Fibroblast of lung (primary cell): Measurements from ENCODE around the gene KBTBD13. TPM values are rescaled to one million over a fixed set of nuclear protein-coding genes. Genes with fewer than 3 reads are reported as not detected.
A peak's percentile ranks its signal among the peaks of the same experiment; 100 is the strongest.

Experiments used
- DNase-seq, 2 donors: peaks; one replicate each; pipeline versions ENCODE4 v3.0.0 to v3.0.0-alpha.2; 2010; ENCODE audit warnings: low read depth in 2 of 2
- H2AFZ ChIP-seq: 2 replicates; pipeline ENCODE4 v1.5.1; 2012; ENCODE audit warnings: low read length, control low read depth, inconsistent platforms
- H3K27ac ChIP-seq: 2 replicates; pipeline ENCODE4 v1.5.1; 2011; ENCODE audit warnings: low read length, control low read depth; ENCODE audit not compliant: insufficient read depth
- H3K27me3 ChIP-seq: 2 replicates; pipeline ENCODE4 v1.5.1; 2011; ENCODE audit warnings: mild to moderate bottlenecking, low read length; ENCODE audit not compliant: control insufficient read depth, insufficient read depth
- H3K36me3 ChIP-seq: 2 replicates; pipeline ENCODE4 v1.5.1; 2011; ENCODE audit warnings: low read length; ENCODE audit not compliant: control insufficient read depth, insufficient read depth
- H3K4me1 ChIP-seq: 2 replicates; pipeline ENCODE4 v1.5.1; 2011; ENCODE audit warnings: low read length; ENCODE audit not compliant: control insufficient read depth, insufficient read depth; ENCODE audit errors: extremely low read depth
- H3K4me2 ChIP-seq: 2 replicates; pipeline ENCODE4 v1.5.1; 2011; ENCODE audit warnings: low read length, control low read depth; ENCODE audit not compliant: insufficient read depth; ENCODE audit errors: extremely low read depth
- H3K4me3 ChIP-seq, 4 experiments: fragments of 200-600 bp in 1 of 4; sonication (generic) in 1 of 4; replicated peaks in 1 of 4; 2 replicates each; pipeline ENCODE4 v1.5.1; 2011 to 2016; ENCODE audit warnings: low read length in 4 of 4, low read depth in 3 of 4, mild to moderate bottlenecking in 3 of 4, control low read depth in 2 of 4, inconsistent platforms in 1 of 4, mixed read lengths in 1 of 4; ENCODE audit not compliant: insufficient read depth in 1 of 4; ENCODE audit errors: control extremely low read depth in 1 of 4
- H3K79me2 ChIP-seq: 2 replicates; pipeline ENCODE4 v1.5.1; 2012; ENCODE audit warnings: mild to moderate bottlenecking, low read length, inconsistent platforms; ENCODE audit not compliant: control insufficient read depth, insufficient read depth
- H3K9ac ChIP-seq: 2 replicates; pipeline ENCODE4 v1.5.1; 2011; ENCODE audit warnings: mild to moderate bottlenecking, low read length, control low read depth; ENCODE audit not compliant: insufficient read depth
- H3K9me3 ChIP-seq: 2 replicates; pipeline ENCODE4 v1.5.1; 2012; ENCODE audit warnings: low read depth, low read length; ENCODE audit not compliant: control insufficient read depth, insufficient read depth
- H4K20me1 ChIP-seq: 2 replicates; pipeline ENCODE4 v1.5.1; 2011; ENCODE audit warnings: low read length; ENCODE audit not compliant: control insufficient read depth, insufficient read depth; ENCODE audit errors: extremely low read depth
- CTCF ChIP-seq, 2 donors: IDR thresholded peaks in 1 of 2; conservative IDR thresholded peaks in 1 of 2; 1 replicate in 1 of 2; 2 replicates in 1 of 2; pipeline ENCODE4 v1.5.1; 2011 to 2012; ENCODE audit warnings: low read length in 2 of 2, control low read depth in 1 of 2, inconsistent platforms in 1 of 2, low read depth in 1 of 2, mild to moderate bottlenecking in 1 of 2
- EZH2 ChIP-seq: IDR thresholded peaks from 2 replicates; pipeline ENCODE4 v1.5.1; 2012; ENCODE audit warnings: low read length, control low read depth, mild to moderate bottlenecking; ENCODE audit errors: missing control alignments
- polyA plus RNA-seq, 2 donors: library from polyadenylated mRNA; depleted of rRNA in 1 of 2; stranded (reverse) in 1 of 2; unstranded in 1 of 2; fragments of >200 nt; gene quantifications; 2 replicates each; pipeline ENCODE4 v1.2.1, GENCODE V29; 2011 to 2012; ENCODE audit warnings: missing spikeins in 1 of 2
- total RNA-seq: library from RNA; depleted of rRNA; stranded (reverse); fragments of >200 nt; gene quantifications from 2 replicates; pipeline ENCODE4 v1.2.1, GENCODE V29; 2014

KBTBD13 gene
- total and polyA plus RNA-seq, 2 donors (not counting 1 experiment from before 2014, with no cell fraction given): 0.02 TPM; not detected in 1

- no peak overlapping the region for H3K4me3 ChIP-seq
- H3K9me3 ChIP-seq: no peaks in the 10 kb centered on the region
- DNase-seq: no peak
- no peak overlapping the region for H2AFZ ChIP-seq
- no peaks in the 10 kb centered on the region for H4K20me1 ChIP-seq
- H3K27ac ChIP-seq: no peak overlapping the region
- no peak overlapping the region for H3K9ac ChIP-seq
- H3K4me2 ChIP-seq: no peak overlapping the region
- TF ChIP-seq CTCF (conservative IDR thresholded peaks at IDR 0.05 in 1 of 2, IDR thresholded peaks at IDR 0.05 in 1 of 2; ENCODE audit: low read depth in 1 of 2, low read length in 2 of 2): peak; percentile 32 to 53
- TF ChIP-seq EZH2: no peak
- H3K36me3 ChIP-seq: no peaks in the 10 kb centered on the region
- H3K4me1 ChIP-seq: peaks cover 24% of the 10 kb centered on the region
- H3K79me2 ChIP-seq: no peaks in the 10 kb centered on the region
- H3K27me3 ChIP-seq: no peaks in the 10 kb centered on the region
Measured at GRCh38 chr15:65085990-65086679, 9.6 kb downstream of the KBTBD13 start.

- Histone ChIP-seq H4K20me1 (no peaks in the 10 kb centered on the region), H3K4me3 (no peak overlapping the region), H3K4me1 (peaks cover 24% of the 10 kb centered on the region), H3K27ac (no peak overlapping the region), H2AFZ (no peak overlapping the region), H3K9me3 (no peaks in the 10 kb centered on the region), H3K4me2 (no peak overlapping the region), H3K79me2 (no peaks in the 10 kb centered on the region), H3K9ac (no peak overlapping the region), H3K27me3 (no peaks in the 10 kb centered on the region), H3K36me3 (no peaks in the 10 kb centered on the region)
- TF ChIP-seq CTCF (conservative IDR thresholded peaks at IDR 0.05 in 1 of 2, IDR thresholded peaks at IDR 0.05 in 1 of 2; ENCODE audit: low read depth in 1 of 2, low read length in 2 of 2) (peak in 1 of 2 donors; percentile 31), EZH2 (no peak)
- DNase-seq: no peak
Measured at GRCh38 chr15:65086680-65087111, 10.2 kb downstream of the KBTBD13 start.

- Histone ChIP-seq H4K20me1 (no peaks in the 10 kb centered on the region), H3K27me3 (no peaks in the 10 kb centered on the region), H3K4me2 (no peak overlapping the region)
Measured at GRCh38 chr15:65087411-65087810, 10.9 kb downstream of the KBTBD13 start.

More at GRCh38 chr15:65087411-65087810, 10.9 kb downstream of the KBTBD13 start:
- Histone ChIP-seq H3K27ac (no peak overlapping the region), H3K4me3 (no peak overlapping the region), H3K9me3 (no peaks in the 10 kb centered on the region), H3K9ac (no peak overlapping the region), H3K79me2 (no peaks in the 10 kb centered on the region), H3K4me1 (peaks cover 24% of the 10 kb centered on the region), H3K36me3 (no peaks in the 10 kb centered on the region), H2AFZ (no peak overlapping the region)
- DNase-seq: no peak
- no peak for TF ChIP-seq CTCF (conservative IDR thresholded peaks at IDR 0.05 in 1 of 2, IDR thresholded peaks at IDR 0.05 in 1 of 2; ENCODE audit: low read depth in 1 of 2, low read length in 2 of 2)
- no peak for TF ChIP-seq EZH2
